Lung (tissue), 12 donors: ENCODE measurements around the gene TMEM45A. TPM values are rescaled to one million over a fixed set of nuclear protein-coding genes. Genes with fewer than 3 reads are reported as not detected.
A peak's percentile ranks its signal among the peaks of the same experiment; 100 is the strongest.

Experiments used
- ATAC-seq: fragments of 200-7000 bp; cut with Tn5 transposase; one replicate; pipeline ENCODE4 v1.9.1; 2020; ENCODE audit warnings: moderate number of reproducible peaks; ENCODE audit not compliant: insufficient read depth, low FRiP score
- DNase-seq, 3 donors: peaks; one replicate each; pipeline ENCODE4 v3.0.0-alpha.2; 2013 to 2017
- H3K27ac ChIP-seq, 2 donors: one replicate each; pipeline ENCODE4 v1.5.1; 2013; ENCODE audit warnings: mild to moderate bottlenecking in 2 of 2, moderate library complexity in 2 of 2, control low read depth in 1 of 2, inconsistent platforms in 1 of 2, low read depth in 1 of 2, low read length in 1 of 2
- H3K27me3 ChIP-seq, 3 donors: one replicate each; pipeline ENCODE4 v1.5.1; 2013; ENCODE audit warnings: low read length in 2 of 3; ENCODE audit not compliant: control insufficient read depth in 3 of 3, insufficient read depth in 3 of 3
- H3K36me3 ChIP-seq, 4 donors: one replicate each; pipeline ENCODE4 v1.5.1; 2013; ENCODE audit warnings: low read length in 4 of 4, mild to moderate bottlenecking in 1 of 4, moderate library complexity in 1 of 4; ENCODE audit not compliant: control insufficient read depth in 4 of 4, insufficient read depth in 4 of 4
- H3K4me1 ChIP-seq, 5 donors: one replicate each; pipeline ENCODE4 v1.5.1; 2013; ENCODE audit warnings: low read length in 5 of 5, mild to moderate bottlenecking in 2 of 5, moderate library complexity in 1 of 5; ENCODE audit not compliant: control insufficient read depth in 5 of 5, insufficient read depth in 5 of 5
- H3K4me3 ChIP-seq: one replicate; pipeline ENCODE4 v1.5.1; 2013; ENCODE audit warnings: mild to moderate bottlenecking, control low read depth, moderate library complexity
- H3K9ac ChIP-seq, 2 donors: one replicate each; pipeline ENCODE4 v1.5.1; 2013; ENCODE audit warnings: low read length in 2 of 2, control low read depth in 1 of 2; ENCODE audit not compliant: insufficient read depth in 1 of 2
- H3K9me3 ChIP-seq, 4 donors: one replicate each; pipeline ENCODE4 v1.5.1; 2013; ENCODE audit warnings: low read length in 3 of 4, mild to moderate bottlenecking in 1 of 4, moderate library complexity in 1 of 4; ENCODE audit not compliant: control insufficient read depth in 4 of 4, insufficient read depth in 3 of 4
- CTCF ChIP-seq: IDR thresholded peaks from 2 replicates; pipeline ENCODE4 v1.5.1; 2012; ENCODE audit warnings: mild to moderate bottlenecking; ENCODE audit errors: control extremely low read depth, extremely low read depth
- WGBS, 2 donors: extraction: QIAGEN DNeasy Blood & Tissue Kit; methylation state at CpG; one replicate each; pipeline ENCODE4 v1.1.7; 2013; 5-methylcytosine and 5-hydroxymethylcytosine counted together
- polyA plus RNA-seq, 2 donors: library from polyadenylated mRNA; stranded (reverse); fragments of 200-250 nt; gene quantifications; one replicate each; pipeline ENCODE4 v1.2.1, GENCODE V29; 2013
- total RNA-seq, 2 donors: library from RNA; depleted of rRNA in 1 of 2; stranded (reverse); fragments of >200 nt in 1 of 2; gene quantifications; one replicate each; pipeline ENCODE4 v1.2.1, GENCODE V29; 2014 to 2021
- donor health status: control.
- donor health status: control.
- donor health status: Bipolar disorder and iron deficiency.
- donor health status: healthy.
- donor health status: DM: yes; HTN: yes; CAD: no.

TMEM45A gene
- total and polyA plus RNA-seq, 4 donors, result 7.8 to 37.6 (median 26.0) TPM

- Histone ChIP-seq H3K27ac (no peak overlapping the region), H3K4me1 (no peaks in the 10 kb centered on the region), H3K9me3 (peaks cover 0 to 3% (median 0%) of the 10 kb centered on the region in 4 donors), H3K27me3 (no peaks in the 10 kb centered on the region), H3K9ac (peak overlapping the region in 1 of 2 donors; percentile 85), H3K4me3 (no peak overlapping the region), H3K36me3 (no peaks in the 10 kb centered on the region)
- 23 to 28% methylated on average over 10 of the region's 10 CpGs for WGBS, 2 donors
- peak; percentile 75 to 89 (median 84) for DNase-seq
- peak; percentile 83 for TF ChIP-seq CTCF
- ATAC-seq, result peak; percentile 97
These were observed 97.9 kb downstream of the TMEM45A start for GRCh38 chr3:100590114-100590839.

GRCh38 chr3:100590840-100591147, 98.4 kb downstream of the TMEM45A start:
- no peak for TF ChIP-seq CTCF
- 27 to 38% methylated on average over 1 of the region's 1 CpG for WGBS, 2 donors
- no peaks in the 10 kb centered on the region for H3K36me3 ChIP-seq

GRCh38 chr3:100591411-100591810, 99.0 kb downstream of the TMEM45A start:
- no peaks in the 10 kb centered on the region for H3K4me1 ChIP-seq
- H3K9me3 ChIP-seq, result peaks cover 0 to 3% (median 0%) of the 10 kb centered on the region in 4 donors
- no peak for DNase-seq
- ATAC-seq, result no peak
- no peak for TF ChIP-seq CTCF
- no peak overlapping the region for H3K9ac ChIP-seq
- no peak overlapping the region for H3K4me3 ChIP-seq
- no peaks in the 10 kb centered on the region for H3K36me3 ChIP-seq
- 65 to 86% methylated on average over 3 of the region's 3 CpGs for WGBS, 2 donors
- H3K27me3 ChIP-seq, result no peaks in the 10 kb centered on the region
- H3K27ac ChIP-seq, result no peak overlapping the region

More at GRCh38 chr3:100590840-100591147, 98.4 kb downstream of the TMEM45A start:
- ATAC-seq, result no peak
- H3K9me3 ChIP-seq, result peaks cover 0 to 3% (median 0%) of the 10 kb centered on the region in 4 donors
- no peak overlapping the region for H3K27ac ChIP-seq
- no peak for DNase-seq
- H3K27me3 ChIP-seq, result no peaks in the 10 kb centered on the region
- no peaks in the 10 kb centered on the region for H3K4me1 ChIP-seq
- no peak overlapping the region for H3K4me3 ChIP-seq
- no peak overlapping the region for H3K9ac ChIP-seq
